GM21447 (cell line): ENCODE data around the gene TNFRSF8.
"Not testable (repeated sequence)": the region's sequence is repeated elsewhere in the genome, so short reads cannot be mapped to it uniquely, and the experiment has no call there.

ENCODE experiments used
- ATAC-seq: cut with Tn5 transposase; IDR thresholded peaks from one replicate; pipeline ENCODE4 v1.9.1; 2021; ENCODE audit not compliant: unreplicated experiment

TNFRSF8 gene

DNA sequence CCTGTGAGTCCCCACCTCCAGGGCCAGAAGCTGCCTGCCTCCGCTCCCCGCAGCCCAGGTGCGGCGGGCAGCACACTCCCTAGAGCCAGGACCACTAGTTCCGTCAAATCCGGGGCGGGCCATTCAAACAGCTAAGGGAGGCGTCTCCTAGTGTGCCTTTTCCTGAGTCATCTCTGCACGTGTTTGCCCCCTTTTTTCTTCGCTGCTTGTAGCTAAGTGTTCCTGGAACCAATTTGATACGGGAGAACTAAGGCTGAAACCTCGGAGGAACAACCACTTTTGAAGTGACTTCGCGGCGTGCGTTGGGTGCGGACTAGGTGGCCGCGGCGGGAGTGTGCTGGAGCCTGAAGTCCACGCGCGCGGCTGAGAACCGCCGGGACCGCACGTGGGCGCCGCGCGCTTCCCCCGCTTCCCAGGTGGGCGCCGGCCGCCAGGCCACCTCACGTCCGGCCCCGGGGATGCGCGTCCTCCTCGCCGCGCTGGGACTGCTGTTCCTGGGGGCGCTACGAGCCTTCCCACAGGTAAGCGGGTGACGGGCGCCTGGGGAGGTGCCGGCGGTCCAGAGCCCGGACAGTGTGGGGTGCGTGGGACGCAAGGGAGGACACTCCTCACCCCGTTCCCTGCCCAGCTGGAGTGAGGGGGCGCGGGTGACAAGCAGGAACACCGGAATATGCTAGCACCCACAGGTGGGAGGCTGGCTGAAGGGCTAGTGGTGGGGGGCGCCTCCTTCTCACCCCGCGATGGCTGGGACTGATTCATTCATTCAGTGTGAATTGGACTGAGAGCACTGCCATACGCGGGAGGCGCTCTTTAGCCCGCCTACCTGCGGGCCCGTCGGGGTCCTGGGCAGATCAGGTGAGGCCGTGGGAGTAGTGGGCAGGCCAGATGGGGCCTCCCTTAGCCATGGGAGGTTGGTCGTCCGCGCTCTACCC lies at the start of gene TNFRSF8:
TSS of gene TNFRSF8 (plus strand) at position 163 of the 932 bp plus-strand sequence. CDS start at position 459, 296 bp downstream.
- ATAC-seq: no peak

DNA sequence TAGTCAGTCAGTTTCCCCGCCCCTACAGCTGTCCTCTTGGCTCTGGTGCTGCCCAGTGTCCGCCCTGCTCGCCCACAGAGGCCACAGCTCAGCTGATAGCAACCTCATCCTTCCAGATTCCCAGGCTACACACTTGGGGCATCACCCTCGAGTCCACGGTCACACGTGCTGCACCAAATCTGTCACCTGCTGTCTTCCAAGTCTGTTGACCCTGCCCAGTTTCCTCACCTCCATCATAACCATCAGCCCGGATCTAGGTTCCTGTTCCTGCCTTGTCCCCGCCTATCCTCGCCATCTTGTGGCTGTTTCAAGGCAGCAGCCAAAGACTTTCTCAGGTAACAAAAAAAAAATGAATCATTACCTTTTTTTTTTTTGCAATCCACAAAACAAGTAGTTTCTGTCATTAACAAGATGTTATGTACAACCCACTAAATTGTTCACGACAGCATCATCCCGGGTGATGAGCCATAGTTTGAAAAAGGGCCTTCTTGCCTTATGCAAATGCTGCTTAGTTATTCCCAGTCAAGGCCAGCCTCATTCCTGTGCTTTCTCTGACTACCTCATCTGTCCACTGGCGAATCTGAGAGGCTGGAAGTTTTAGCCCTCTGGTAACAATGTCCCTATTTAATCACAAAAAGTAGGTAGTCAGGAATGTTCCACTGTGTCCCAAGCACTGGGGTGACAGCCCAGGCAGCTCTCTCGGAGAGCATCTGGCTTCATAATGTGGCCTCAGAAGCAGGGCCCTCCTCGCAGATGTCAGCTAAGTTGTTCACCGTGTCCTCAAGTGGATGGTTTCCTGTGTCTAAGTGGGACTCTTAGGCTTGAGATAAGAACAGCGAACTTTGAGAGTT lies 48.7 kb upstream of the TNFRSF8 start:
- ATAC-seq: no peak

DNA sequence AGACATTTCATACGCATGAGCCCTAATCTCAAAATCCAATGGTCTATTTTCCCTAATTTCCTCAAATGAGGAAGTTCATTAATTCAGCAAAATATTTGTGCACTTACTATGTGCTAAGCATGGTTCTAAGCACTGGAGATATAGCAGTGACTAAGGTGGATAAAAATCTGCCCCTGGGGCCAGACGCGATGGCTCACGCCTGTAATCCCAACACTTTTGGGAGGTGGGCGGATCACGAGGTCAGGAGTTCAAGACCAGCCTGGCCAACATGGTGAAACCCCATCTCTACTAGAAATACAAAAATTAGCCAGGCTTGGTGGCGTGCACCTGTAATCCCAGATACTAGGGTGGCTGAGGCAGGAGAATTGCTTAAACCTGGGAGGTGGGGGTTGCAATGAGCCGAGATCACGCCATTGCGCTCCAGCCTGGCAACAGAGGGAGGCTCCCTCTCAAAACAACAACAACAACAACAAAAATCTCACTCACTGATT lies 48.1 kb upstream of the TNFRSF8 start:
- ATAC-seq: no peak

DNA sequence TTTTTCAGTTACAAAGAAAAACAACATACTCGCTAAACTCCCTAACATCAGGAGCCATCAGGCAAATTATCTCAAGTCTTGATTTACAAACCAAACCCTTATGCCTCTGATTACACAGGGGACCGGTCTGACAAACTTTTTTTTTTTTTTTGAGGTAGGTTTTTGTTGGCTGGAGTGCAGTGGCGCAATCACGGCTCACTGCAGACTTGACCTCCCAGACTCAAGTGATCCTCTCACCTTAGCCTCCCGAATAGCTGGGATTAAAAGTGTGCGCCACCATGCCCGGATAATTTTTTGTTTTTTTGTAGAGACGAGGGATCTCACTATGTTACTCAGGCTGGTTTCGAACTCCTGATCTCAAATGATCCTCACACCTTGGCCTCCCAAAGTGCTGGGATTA lies 47.6 kb upstream of the TNFRSF8 start:
- no peak for ATAC-seq

DNA sequence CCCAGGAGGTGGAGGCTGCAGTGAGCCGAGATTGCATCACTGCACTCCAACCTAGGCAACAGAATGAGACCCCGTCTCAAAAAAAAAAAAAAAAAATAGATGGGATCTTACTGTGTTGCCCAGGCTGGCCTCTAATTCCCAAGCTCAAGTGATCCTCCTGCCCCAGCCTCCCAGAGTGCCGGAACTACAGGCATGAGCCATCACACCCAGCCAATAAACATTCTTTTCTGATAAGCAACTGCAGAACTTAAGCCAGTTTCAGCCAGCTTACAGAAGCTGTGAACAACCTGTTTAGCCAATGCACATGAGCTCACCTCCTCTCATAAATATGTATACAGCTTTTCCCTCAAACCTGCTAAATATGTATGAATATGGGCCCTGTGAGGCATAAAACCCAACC lies 46.9 kb upstream of the TNFRSF8 start:
- no peak for ATAC-seq

DNA sequence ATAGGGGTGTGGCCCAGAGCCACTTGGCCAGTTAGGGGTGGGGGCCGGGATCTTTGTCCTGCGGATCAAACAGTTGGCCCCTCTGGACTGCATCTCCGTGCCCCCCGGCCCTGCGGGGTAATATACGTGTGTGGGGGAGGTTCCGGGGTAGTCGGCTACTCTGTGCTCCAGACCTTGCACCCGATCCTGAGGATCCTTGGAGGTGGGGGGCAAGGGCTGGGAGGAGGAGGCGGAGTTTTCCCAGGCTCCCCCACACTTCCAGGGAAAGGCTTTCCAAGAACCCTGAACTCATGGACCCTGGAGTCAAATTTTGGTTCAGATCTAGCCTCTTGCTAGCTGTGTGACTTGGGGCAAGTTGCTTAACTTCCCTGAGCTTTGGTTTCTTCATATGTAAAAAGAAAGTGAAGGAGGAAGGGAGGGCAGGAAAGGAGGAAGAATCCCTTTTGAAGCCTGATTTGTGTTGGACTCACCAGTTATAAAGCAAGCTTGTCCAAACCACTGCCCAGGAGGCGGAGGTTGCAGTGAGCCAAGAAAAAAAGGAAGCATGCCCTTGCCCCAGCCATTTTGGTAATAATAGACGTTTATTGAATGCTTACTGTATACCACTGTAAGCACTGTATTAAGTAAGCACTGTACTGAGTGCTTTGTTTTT lies 43.1 kb upstream of the TNFRSF8 start:
- no peak for ATAC-seq

DNA sequence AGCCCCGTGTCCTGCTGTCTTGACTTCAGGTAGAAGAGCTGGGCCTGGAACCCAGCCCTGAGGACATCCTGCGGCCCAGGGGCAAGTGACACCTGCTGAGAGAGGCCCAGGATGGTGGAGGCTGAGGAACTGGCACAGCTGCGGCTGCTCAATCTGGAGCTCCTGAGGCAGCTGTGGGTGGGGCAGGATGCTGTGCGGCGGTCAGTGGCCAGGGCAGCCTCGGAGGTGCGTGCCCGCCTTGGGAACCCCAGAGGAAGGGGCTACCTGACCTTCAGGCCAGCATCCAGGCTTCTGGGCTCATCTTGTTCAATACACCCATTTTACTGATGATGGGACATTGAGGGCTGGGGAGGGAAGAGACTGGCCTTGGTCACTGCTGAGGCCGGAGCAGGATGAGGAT lies 41.5 kb upstream of the TNFRSF8 start:
- ATAC-seq: no peak

DNA sequence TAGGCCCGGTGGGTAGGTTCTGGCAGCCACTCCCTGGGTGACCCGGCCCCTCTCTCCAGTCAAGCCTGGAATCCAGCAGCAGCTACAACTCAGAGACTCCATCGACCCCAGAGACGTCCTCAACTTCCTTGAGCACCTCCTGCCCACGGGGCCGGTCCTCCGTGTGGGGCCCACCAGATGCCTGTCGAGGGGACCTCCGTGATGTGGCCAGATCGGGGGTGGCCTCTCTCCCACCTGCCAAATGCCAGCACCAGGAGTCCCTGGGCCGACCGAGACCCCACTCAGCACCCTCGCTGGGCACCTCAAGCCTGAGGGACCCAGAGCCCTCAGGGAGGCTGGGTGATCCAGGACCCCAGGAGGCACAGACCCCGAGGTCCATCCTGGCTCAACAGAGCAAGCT lies 41.1 kb upstream of the TNFRSF8 start:
- ATAC-seq: no peak

DNA sequence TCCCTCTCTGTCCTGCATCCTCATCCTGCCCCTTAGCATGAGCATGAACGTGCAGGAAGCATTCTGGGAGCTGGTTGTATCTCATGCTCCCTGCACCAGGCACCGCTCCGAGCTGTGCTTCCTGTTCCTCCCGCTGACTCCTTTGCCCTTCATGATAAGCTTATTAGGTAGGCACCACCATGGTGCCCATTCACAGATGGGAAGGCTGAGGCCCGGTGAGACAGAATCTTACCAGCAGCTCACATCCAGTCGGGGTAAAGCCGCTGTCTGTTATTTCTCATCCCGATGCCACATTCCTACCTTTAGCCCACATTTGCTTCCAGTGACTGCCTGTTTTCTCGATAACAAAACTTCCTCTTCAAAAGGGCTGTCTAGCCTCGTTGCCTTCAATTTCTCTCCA lies 36.5 kb upstream of the TNFRSF8 start:
- ATAC-seq: no peak

DNA sequence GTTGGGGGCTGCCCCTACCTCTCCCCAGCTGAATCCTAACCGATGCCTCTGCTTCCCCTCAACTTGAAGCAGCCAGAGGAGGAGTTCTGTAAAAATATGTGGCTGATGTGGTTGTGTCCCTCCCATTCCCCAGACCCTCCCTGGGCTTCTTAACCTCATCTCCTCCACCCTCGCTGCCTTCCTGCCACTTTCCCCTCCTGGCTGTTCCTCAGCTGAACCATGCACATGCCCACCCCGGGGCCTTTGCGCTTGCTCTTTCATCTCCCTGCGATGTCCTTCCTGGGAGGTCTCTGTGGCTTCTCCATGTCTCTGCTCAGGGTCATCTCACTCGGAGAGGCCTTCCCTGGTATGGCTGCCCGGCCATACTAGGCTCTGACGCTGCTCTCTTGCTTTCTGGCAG lies 34.9 kb upstream of the TNFRSF8 start:
- no peak for ATAC-seq

DNA sequence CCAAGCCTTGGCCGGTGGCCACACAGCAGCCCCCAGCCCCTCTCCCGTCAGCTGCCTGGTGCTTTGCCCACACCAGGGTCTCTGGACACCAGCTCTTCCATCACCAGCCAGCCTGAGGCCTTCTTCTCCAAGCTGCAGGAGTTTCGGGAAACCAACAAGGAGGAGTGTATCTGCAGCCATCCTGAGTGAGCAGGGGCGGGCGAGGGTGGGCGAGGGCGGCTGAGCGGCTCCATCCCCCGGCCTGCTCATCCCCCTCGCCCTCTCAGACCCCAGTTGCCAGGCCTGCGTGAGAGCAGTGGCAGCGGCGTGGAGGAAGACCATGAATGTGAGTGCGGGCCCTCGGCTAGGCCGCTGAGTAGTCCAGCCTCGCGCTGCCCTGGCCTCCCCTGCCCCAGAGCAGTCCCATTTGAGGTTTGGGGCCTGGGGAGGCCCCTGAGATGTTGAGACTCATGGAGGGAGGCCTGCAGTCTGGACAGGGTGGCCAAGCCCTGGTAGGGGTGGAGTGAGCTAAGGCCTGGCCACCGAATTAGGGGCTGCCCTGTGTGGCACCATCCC lies 34.1 kb upstream of the TNFRSF8 start:
- no peak for ATAC-seq

DNA sequence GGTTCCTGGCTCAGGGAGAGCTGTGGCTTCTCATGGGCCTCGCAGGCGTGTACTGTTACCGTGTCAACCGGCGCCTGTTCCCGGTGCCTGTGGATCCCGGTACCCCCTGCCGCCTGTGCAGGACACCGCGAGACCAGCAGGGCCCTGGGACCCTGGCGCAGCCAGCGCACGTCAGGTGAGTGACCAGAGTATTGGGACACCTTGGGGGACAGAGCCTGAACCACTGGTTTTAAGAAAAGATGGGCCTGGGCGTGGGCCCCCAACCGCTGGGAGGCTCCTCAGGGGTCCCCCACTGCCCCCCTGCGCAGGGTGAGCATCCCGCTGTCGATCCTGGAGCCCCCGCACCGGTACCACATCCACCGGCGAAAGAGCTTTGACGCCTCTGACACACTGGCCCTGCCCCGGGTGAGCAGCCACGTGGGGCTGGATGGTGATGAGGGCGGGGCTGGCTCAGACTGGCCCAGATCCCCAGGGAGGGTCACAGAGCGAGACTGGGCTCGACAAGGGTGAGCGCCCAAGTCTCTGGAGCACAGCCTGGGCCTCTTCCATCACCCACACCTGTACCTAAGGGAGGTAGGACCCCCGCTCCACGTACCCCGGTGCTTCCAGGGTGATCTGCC lies 33.3 kb upstream of the TNFRSF8 start:
- no peak for ATAC-seq

DNA sequence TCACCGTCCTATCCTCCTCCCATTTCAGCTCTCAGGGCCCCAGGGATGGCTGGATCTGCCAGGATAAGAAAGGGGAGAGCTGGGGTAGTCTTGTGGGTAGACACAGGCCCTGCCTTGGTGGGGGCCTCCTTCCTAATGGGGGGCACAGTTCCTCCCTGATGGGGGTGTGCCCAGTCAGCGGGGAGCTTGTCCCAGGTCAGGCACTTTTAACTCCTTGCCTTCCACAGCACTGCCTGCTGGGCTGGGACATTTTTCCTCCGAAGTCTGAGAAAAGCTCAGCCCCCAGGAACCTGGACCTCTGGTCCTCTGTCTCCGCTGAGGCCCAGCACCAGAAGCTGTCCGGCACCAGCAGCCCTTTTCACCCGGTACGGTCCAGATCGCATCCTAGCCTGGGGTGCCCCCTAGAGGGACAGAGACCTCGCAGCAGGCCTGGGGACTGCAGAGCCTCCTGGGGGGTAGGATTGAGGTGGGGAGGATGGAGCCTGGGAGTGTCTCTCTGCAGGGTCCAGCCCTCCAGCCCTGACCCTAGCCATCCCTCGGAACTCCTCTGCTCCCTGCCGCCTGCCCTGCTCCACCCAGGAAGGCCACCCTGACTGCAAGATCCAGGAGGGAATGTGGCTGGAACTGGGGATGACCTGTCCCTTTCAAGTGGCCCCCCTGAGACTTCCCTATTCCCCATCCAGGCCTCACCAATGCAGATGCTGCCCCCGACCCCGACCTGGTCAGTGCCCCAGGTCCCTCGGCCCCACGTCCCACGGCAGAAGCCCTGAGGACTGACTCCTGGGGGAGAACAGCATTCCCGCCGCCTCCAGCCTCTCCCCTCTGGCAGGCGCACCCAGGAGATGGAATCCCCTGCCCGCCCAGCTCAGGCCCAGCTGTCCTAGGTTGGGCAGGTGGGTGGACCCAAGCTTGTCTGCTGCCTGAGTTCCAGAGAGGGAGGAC lies 31.8 kb upstream of the TNFRSF8 start:
- ATAC-seq: no peak

DNA sequence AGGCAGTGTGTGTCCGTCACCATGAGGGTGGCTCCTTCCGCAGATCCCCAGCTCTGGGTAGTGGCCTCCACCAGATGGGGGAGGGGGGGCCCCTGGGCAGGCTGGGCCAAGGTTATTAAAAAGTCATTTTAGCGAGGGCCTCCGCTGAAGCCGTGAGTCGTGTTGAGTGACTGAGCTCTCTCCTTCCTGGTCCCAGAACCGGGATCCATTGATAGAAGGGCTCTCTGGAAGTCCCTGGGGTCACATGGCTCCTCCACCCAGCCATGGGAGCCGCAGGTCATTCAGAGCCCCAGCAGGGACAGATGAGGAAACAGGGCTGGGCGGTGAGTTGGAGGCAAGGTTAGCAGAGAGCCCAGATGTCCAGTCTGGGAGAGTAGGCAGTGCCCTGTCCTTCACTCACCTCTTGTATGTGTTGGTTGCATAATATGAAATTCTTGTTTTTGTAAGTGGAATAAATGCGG lies 30.9 kb upstream of the TNFRSF8 start:
- no peak for ATAC-seq

DNA sequence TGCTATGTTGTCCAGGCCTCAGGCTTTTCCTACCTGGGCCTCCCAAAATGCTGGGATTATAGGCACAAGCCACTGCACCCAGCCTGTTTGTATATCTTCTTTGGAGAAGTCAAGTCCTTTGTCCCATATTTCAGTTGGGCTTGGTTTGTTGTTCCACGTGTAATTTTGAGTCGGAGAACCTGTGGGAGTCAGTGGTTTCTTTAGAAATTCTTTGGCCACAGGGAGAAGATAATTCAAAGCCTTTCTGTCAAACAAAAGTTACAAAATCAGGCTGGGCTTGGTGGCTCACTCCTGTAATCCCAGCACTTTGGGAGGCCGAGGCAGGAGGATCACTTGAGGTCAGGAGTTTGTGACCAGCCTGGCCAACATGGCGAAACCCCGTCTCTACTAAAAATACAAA lies 29.7 kb upstream of the TNFRSF8 start:
- not testable (repeated sequence) for ATAC-seq

DNA sequence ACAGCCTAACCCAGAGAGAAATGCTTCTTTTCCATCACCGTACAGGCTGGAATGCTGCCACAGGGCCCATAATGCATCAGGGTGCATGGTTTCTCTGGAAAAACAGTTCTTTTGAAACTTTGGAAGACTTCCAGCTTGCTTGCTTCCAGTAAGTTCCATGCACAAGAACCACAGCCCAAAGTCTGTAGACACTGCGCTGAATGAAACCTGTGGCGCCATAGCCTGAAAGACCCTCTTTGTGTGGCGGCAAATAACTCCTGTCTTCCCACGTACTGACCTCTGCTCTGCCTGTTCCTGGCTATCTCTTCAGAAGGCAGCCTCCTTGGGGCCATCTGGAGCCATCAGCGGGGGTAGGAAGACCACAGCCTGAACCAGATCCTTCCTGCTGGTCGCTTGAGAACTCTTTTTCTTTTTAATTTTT lies 28.7 kb upstream of the TNFRSF8 start:
- ATAC-seq: no peak

DNA sequence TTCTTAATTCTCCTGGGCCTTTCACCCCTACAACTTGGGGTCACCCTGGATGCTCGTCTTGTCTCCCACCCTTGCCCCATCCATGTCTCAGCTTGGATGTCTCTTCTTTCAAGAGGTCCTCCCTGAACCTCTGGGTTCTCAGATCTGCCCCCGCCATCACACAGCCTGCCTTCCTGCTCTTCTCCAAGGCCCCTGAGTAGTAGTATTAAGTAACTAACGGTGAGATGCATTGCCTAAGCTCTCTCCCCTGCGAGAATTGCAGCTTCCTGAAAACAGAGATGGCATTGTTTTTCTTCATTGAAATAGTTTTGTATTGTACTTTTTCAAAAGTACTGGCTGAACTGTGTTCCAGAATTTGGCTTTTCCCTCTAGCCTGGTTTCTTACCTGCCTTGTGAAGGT lies 27.8 kb upstream of the TNFRSF8 start:
- no peak for ATAC-seq

DNA sequence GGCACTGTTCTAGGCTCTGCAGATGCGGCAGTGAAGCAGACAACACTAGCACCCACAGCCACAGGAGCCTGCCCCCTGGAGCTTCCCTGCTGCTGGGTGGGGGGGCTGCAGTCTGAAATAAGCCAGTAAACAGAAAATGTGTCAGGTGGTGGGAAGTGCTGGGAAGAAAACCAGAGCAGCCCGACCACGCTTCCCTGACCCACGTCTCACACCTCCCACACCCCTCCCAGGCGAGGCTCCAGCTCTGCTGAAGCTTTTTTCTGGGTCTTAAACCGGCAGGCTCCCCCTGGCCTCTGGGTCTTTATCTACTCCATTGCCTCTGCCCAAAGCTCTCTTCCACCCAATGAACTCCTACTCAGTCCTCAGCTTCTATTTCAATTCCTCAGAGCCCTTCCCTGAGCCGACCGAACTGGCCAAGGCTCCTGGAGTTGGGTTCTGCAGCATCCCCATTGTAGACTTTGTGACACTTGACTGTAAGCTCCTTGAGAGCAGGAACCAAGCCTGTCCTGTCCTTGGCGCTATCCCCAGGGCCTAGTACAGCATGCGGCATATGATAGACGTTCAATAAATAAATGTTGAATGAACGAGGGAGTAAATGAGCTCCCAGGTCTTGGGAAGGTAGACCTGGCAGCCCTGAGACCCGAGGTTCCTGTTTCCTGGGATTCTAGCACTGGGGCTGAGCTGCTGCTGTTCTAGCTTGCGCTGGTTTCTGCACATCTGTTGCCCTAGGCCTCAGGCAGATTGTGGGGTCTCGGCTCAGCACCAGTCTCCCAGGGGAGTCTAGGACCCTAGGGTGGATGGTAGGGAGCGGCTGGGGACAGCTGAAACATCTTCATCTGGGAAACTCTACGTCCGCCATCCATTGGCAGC lies 25.4 kb upstream of the TNFRSF8 start:
- ATAC-seq: no peak
